ENCODE results near the gene VMP1. TPM values are rescaled to one million over a fixed set of nuclear protein-coding genes. Genes with fewer than 3 reads are reported as not detected.

VMP1 gene
- polyA plus RNA-seq (ENCODE audit: low read depth in 6 of 6): 10 to 100 TPM; 37.2 to 73.1 (median 45.1) TPM

GRCh38 chr17:59707149-59707970, at the start of gene VMP1, which contains the start of gene PTRH2:
Gene VMP1 (plus strand): TSS chr17:59707654. CDS start chr17:59731447, 23,793 bp downstream.
Gene PTRH2 (minus strand): TSS chr17:59707430. CDS start chr17:59697978, 9,452 bp downstream.
- H3K9me3 Mint-ChIP-seq: no peaks in the 10 kb centered on the region
- peak within 1 kb of the TSS; percentile 96 to 100 (median 99) for H3K27ac Mint-ChIP-seq
- ATAC-seq (ENCODE audit: low read depth in 2 of 2): peak; percentile 87 to 88
- peak; percentile 84 for DNase-seq
- H3K27me3 Mint-ChIP-seq: no peaks in the 10 kb centered on the region
- peaks cover 30 to 68% (median 60%) of the 10 kb centered on the region in 3 donors for H3K4me1 Mint-ChIP-seq
- peak within 1 kb of the TSS; percentile 87 to 100 (median 98) for H3K4me3 Mint-ChIP-seq
- H3K36me3 Mint-ChIP-seq: no peaks in the 10 kb centered on the region

GRCh38 chr17:59666235-59666634, 41.2 kb upstream of the VMP1 start:
- no peak overlapping the region for H3K27ac Mint-ChIP-seq
- no peak overlapping the region for H3K4me3 Mint-ChIP-seq
- no peaks in the 10 kb centered on the region for H3K27me3 Mint-ChIP-seq
- DNase-seq: no peak
- no peaks in the 10 kb centered on the region for H3K9me3 Mint-ChIP-seq
- H3K36me3 Mint-ChIP-seq: peaks cover 11 to 19% of the 10 kb centered on the region in 2 donors
- peaks cover 13 to 36% (median 20%) of the 10 kb centered on the region in 3 donors for H3K4me1 Mint-ChIP-seq
- no peak for ATAC-seq (ENCODE audit: low read depth in 2 of 2)

- Mint-ChIP-seq H3K4me1 (peaks cover 26 to 51% (median 28%) of the 10 kb centered on the region in 3 donors), H3K36me3 (peaks cover 8 to 24% of the 10 kb centered on the region in 2 donors), H3K27ac (peak overlapping the region in 4 of 6 donors; percentile 52 to 94 (median 88)), H3K27me3 (no peaks in the 10 kb centered on the region), H3K4me3 (peak overlapping the region in 6 of 8 donors; percentile 35 to 71 (median 40)), H3K9me3 (no peaks in the 10 kb centered on the region)
- no peak for DNase-seq
- ATAC-seq (ENCODE audit: low read depth in 2 of 2): no peak
These were observed 38.6 kb upstream of the VMP1 start for GRCh38 chr17:59668816-59669215.

GRCh38 chr17:59669411-59669810, 38.0 kb upstream of the VMP1 start:
- peaks cover 27 to 57% (median 28%) of the 10 kb centered on the region in 3 donors for H3K4me1 Mint-ChIP-seq

GRCh38 chr17:59669944-59670343, 37.5 kb upstream of the VMP1 start:
- DNase-seq (peak; percentile 7), ATAC-seq (ENCODE audit: low read depth in 2 of 2) (peak; percentile 68 to 79)
- Mint-ChIP-seq H3K36me3 (peaks cover under 1 to 15% of the 10 kb centered on the region in 2 donors), H3K9me3 (no peaks in the 10 kb centered on the region), H3K27ac (peak overlapping the region; percentile 68 to 97 (median 92)), H3K27me3 (no peaks in the 10 kb centered on the region), H3K4me1 (peaks cover 31 to 62% (median 34%) of the 10 kb centered on the region in 3 donors), H3K4me3 (peak overlapping the region in 7 of 8 donors; percentile 34 to 85 (median 71))

More at GRCh38 chr17:59669411-59669810, 38.0 kb upstream of the VMP1 start:
- Mint-ChIP-seq H3K27me3 (no peaks in the 10 kb centered on the region), H3K36me3 (peaks cover 6 to 18% of the 10 kb centered on the region in 2 donors), H3K9me3 (no peaks in the 10 kb centered on the region), H3K4me3 (peak overlapping the region in 5 of 8 donors; percentile 43 to 85 (median 71)), H3K27ac (peak overlapping the region in 4 of 6 donors; percentile 52 to 94 (median 86))
- no peak for ATAC-seq (ENCODE audit: low read depth in 2 of 2)
- DNase-seq: no peak

- H3K27me3 Mint-ChIP-seq: no peaks in the 10 kb centered on the region
- H3K36me3 Mint-ChIP-seq: peaks cover 0 to 15% of the 10 kb centered on the region in 2 donors
- no peaks in the 10 kb centered on the region for H3K9me3 Mint-ChIP-seq
- ATAC-seq (ENCODE audit: low read depth in 2 of 2) (no peak), DNase-seq (no peak)
- peaks cover 35 to 74% (median 39%) of the 10 kb centered on the region in 3 donors for H3K4me1 Mint-ChIP-seq
- peak overlapping the region; percentile 44 to 94 (median 86) for H3K27ac Mint-ChIP-seq
- H3K4me3 Mint-ChIP-seq: no peak overlapping the region
These were observed 36.1 kb upstream of the VMP1 start for GRCh38 chr17:59671386-59671785.

- peak overlapping the region; percentile 62 to 95 (median 76) for H3K27ac Mint-ChIP-seq
- H3K4me3 Mint-ChIP-seq: peak overlapping the region in 6 of 8 donors; percentile 0 to 56 (median 33)
- H3K4me1 Mint-ChIP-seq: peaks cover 22 to 47% (median 32%) of the 10 kb centered on the region in 3 donors
- DNase-seq: no peak
- no peaks in the 10 kb centered on the region for H3K9me3 Mint-ChIP-seq
- peak; percentile 52 to 54 for ATAC-seq (ENCODE audit: low read depth in 2 of 2)
- H3K36me3 Mint-ChIP-seq: peaks cover 0 to 17% of the 10 kb centered on the region in 2 donors
- H3K27me3 Mint-ChIP-seq: no peaks in the 10 kb centered on the region
These were observed 32.2 kb upstream of the VMP1 start for GRCh38 chr17:59675231-59675630.

GRCh38 chr17:59676716-59677115, 30.7 kb upstream of the VMP1 start:
- no peak for ATAC-seq (ENCODE audit: low read depth in 2 of 2)
- Mint-ChIP-seq H3K36me3 (peaks cover 0 to 22% of the 10 kb centered on the region in 2 donors), H3K9me3 (no peaks in the 10 kb centered on the region), H3K27ac (peak overlapping the region in 4 of 6 donors; percentile 8 to 68 (median 40)), H3K27me3 (no peaks in the 10 kb centered on the region), H3K4me3 (no peak overlapping the region), H3K4me1 (peaks cover 12 to 34% (median 21%) of the 10 kb centered on the region in 3 donors)
- DNase-seq: no peak

- Mint-ChIP-seq H3K36me3 (peaks cover 0 to 21% of the 10 kb centered on the region in 2 donors), H3K4me1 (peaks cover 9 to 22% (median 11%) of the 10 kb centered on the region in 3 donors), H3K27me3 (no peaks in the 10 kb centered on the region), H3K4me3 (no peak overlapping the region), H3K27ac (peak overlapping the region in 1 of 6 donors; percentile 61), H3K9me3 (no peaks in the 10 kb centered on the region)
- no peak for DNase-seq
- no peak for ATAC-seq (ENCODE audit: low read depth in 2 of 2)
These were observed 28.5 kb upstream of the VMP1 start for GRCh38 chr17:59678918-59679317.

GRCh38 chr17:59680314-59680713, 27.1 kb upstream of the VMP1 start:
- H3K27me3 Mint-ChIP-seq: no peaks in the 10 kb centered on the region
- ATAC-seq (ENCODE audit: low read depth in 2 of 2) (no peak), DNase-seq (no peak)
- H3K4me3 Mint-ChIP-seq: no peak overlapping the region
- peak overlapping the region in 1 of 6 donors; percentile 22 for H3K27ac Mint-ChIP-seq
- peaks cover 1 to 9% (median 2%) of the 10 kb centered on the region in 3 donors for H3K4me1 Mint-ChIP-seq
- peaks cover 0 to 26% of the 10 kb centered on the region in 2 donors for H3K36me3 Mint-ChIP-seq
- no peaks in the 10 kb centered on the region for H3K9me3 Mint-ChIP-seq

- H3K4me1 Mint-ChIP-seq: peaks cover 0 to 6% (median 5%) of the 10 kb centered on the region in 3 donors
- no peaks in the 10 kb centered on the region for H3K9me3 Mint-ChIP-seq
- H3K27me3 Mint-ChIP-seq: no peaks in the 10 kb centered on the region
- DNase-seq (no peak), ATAC-seq (ENCODE audit: low read depth in 2 of 2) (no peak)
- H3K4me3 Mint-ChIP-seq: no peak overlapping the region
- H3K36me3 Mint-ChIP-seq: peaks cover 0 to 20% of the 10 kb centered on the region in 2 donors
- H3K27ac Mint-ChIP-seq: peak overlapping the region in 1 of 6 donors; percentile 23
These were observed 24.2 kb upstream of the VMP1 start for GRCh38 chr17:59683283-59683682.

GRCh38 chr17:59684967-59685366, 22.5 kb upstream of the VMP1 start:
- Mint-ChIP-seq H3K36me3 (peaks cover 0 to 24% of the 10 kb centered on the region in 2 donors), H3K4me3 (no peak overlapping the region), H3K4me1 (peaks cover 3 to 6% (median 5%) of the 10 kb centered on the region in 3 donors), H3K27ac (no peak overlapping the region), H3K9me3 (no peaks in the 10 kb centered on the region), H3K27me3 (no peaks in the 10 kb centered on the region)
- DNase-seq (no peak), ATAC-seq (ENCODE audit: low read depth in 2 of 2) (no peak)

- DNase-seq (no peak), ATAC-seq (ENCODE audit: low read depth in 2 of 2) (no peak)
- H3K9me3 Mint-ChIP-seq: no peaks in the 10 kb centered on the region
- no peaks in the 10 kb centered on the region for H3K27me3 Mint-ChIP-seq
- peaks cover 0 to 22% of the 10 kb centered on the region in 2 donors for H3K36me3 Mint-ChIP-seq
- peak overlapping the region in 4 of 6 donors; percentile 13 to 92 (median 63) for H3K27ac Mint-ChIP-seq
- H3K4me1 Mint-ChIP-seq: peaks cover 3 to 9% (median 5%) of the 10 kb centered on the region in 3 donors
- no peak overlapping the region for H3K4me3 Mint-ChIP-seq
These were observed 19.4 kb upstream of the VMP1 start for GRCh38 chr17:59688008-59688407.
